DMS 273 (cell line): Measurements from ENCODE around the gene IL1RAPL2.
A peak's percentile ranks its signal among the peaks of the same experiment; 100 is the strongest.

Experiments used
- DNase-seq: peaks from one replicate; lab custom pipeline; 2025; ENCODE audit not compliant: unreplicated experiment; lab: John Stamatoyannopoulos, UW

IL1RAPL2 gene

GRCh38 chrX:105543283-105543682, 977.3 kb downstream of the IL1RAPL2 start:
- no peak for DNase-seq

GRCh38 chrX:105550043-105550663, 984.2 kb downstream of the IL1RAPL2 start:
- DNase-seq = no peak

GRCh38 chrX:105552395-105552794, 986.4 kb downstream of the IL1RAPL2 start:
- DNase-seq = peak; percentile 3

- no peak for DNase-seq
Observed at GRCh38 chrX:105553118-105553517, 987.1 kb downstream of the IL1RAPL2 start.

GRCh38 chrX:105564501-105564900, 998.5 kb downstream of the IL1RAPL2 start:
- no peak for DNase-seq

GRCh38 chrX:105565856-105566255, 999.9 kb downstream of the IL1RAPL2 start:
- DNase-seq = no peak

- DNase-seq = no peak
Observed at GRCh38 chrX:105567082-105567481, 1001.1 kb downstream of the IL1RAPL2 start.

GRCh38 chrX:105608745-105609144, 1042.7 kb downstream of the IL1RAPL2 start:
- no peak for DNase-seq

- DNase-seq = no peak
Observed at GRCh38 chrX:105609530-105609929, 1043.5 kb downstream of the IL1RAPL2 start.

- no peak for DNase-seq
Observed at GRCh38 chrX:105610411-105610810, 1044.4 kb downstream of the IL1RAPL2 start.

- no peak for DNase-seq
Observed at GRCh38 chrX:105618393-105619101, 1052.5 kb downstream of the IL1RAPL2 start.

GRCh38 chrX:105634180-105634579, 1068.2 kb downstream of the IL1RAPL2 start:
- DNase-seq = no peak

GRCh38 chrX:105635794-105636193, 1069.8 kb downstream of the IL1RAPL2 start:
- no peak for DNase-seq

- DNase-seq = no peak
Observed at GRCh38 chrX:105636667-105637066, 1070.7 kb downstream of the IL1RAPL2 start.

GRCh38 chrX:105645667-105646357, 1079.8 kb downstream of the IL1RAPL2 start:
- DNase-seq = no peak

GRCh38 chrX:105646592-105647372, 1080.8 kb downstream of the IL1RAPL2 start:
- DNase-seq = no peak

- DNase-seq = no peak
Observed at GRCh38 chrX:105647749-105648148, 1081.8 kb downstream of the IL1RAPL2 start.

GRCh38 chrX:105648732-105649131, 1082.7 kb downstream of the IL1RAPL2 start:
- no peak for DNase-seq

GRCh38 chrX:105650577-105650976, 1084.6 kb downstream of the IL1RAPL2 start:
- no peak for DNase-seq

- DNase-seq = no peak
Observed at GRCh38 chrX:105650986-105651385, 1085.0 kb downstream of the IL1RAPL2 start.

- DNase-seq = no peak
Observed at GRCh38 chrX:105653891-105654290, 1087.9 kb downstream of the IL1RAPL2 start.
